GM12891 (cell line): ENCODE data around the gene RTL1.
A peak's percentile ranks its signal among the peaks of the same experiment; 100 is the strongest.

ENCODE experiments used
- DNase-seq: peaks from one replicate; pipeline ENCODE4 v3.0.0; 2011; ENCODE audit warnings: low spot score; ENCODE audit not compliant: insufficient read length
- FAIRE-seq: peaks from 2 replicates; lab custom pipeline; 2011; peaks lifted over from hg19 to GRCh38; lab: Jason Lieb, UNC
- PAX5 ChIP-seq: IDR thresholded peaks from 2 replicates; pipeline ENCODE4 v1.6.1; 2011; ENCODE audit warnings: low read length, moderate library complexity, mild to moderate bottlenecking; ENCODE audit not compliant: insufficient read depth, severe bottlenecking
- POLR2A ChIP-seq: IDR thresholded peaks from 2 replicates; pipeline ENCODE4 v1.6.1; 2011; ENCODE audit warnings: low read depth, low read length, control low read depth
- POLR2AphosphoS5 ChIP-seq: IDR thresholded peaks from 2 replicates; pipeline ENCODE4 v1.6.1; 2011; ENCODE audit warnings: low read depth, low read length, control low read depth
- POU2F2 ChIP-seq: IDR thresholded peaks from 2 replicates; pipeline ENCODE4 v1.6.1; 2011; ENCODE audit warnings: low read depth, mild to moderate bottlenecking, control low read depth, low read length, moderate library complexity
- SPI1 ChIP-seq: IDR thresholded peaks from 2 replicates; pipeline ENCODE4 v1.6.1; 2011; ENCODE audit warnings: low read depth, low read length, control low read depth
- TAF1 ChIP-seq: IDR thresholded peaks from 2 replicates; pipeline ENCODE4 v1.6.1; 2011; ENCODE audit warnings: low read depth, low read length, control low read depth

The RTL1 gene

GRCh38 chr14:100851586-100851916, 52.0 kb downstream of the RTL1 start:
- FAIRE-seq (no peak), DNase-seq (no peak)
- TF ChIP-seq POU2F2 = no peak
- no peak for TF ChIP-seq PAX5
- no peak for TF ChIP-seq POLR2AphosphoS5
- TF ChIP-seq TAF1 = no peak
- TF ChIP-seq POLR2A = no peak
- no peak for TF ChIP-seq SPI1

- peak; percentile 69 for DNase-seq
- no peak for TF ChIP-seq POU2F2
- no peak for TF ChIP-seq PAX5
- TF ChIP-seq SPI1 = no peak
- no peak for TF ChIP-seq TAF1
- no peak for TF ChIP-seq POLR2A
- no peak for TF ChIP-seq POLR2AphosphoS5
- FAIRE-seq = peak; percentile 76
Measured at GRCh38 chr14:100850841-100851585, 52.5 kb downstream of the RTL1 start.

- TF ChIP-seq PAX5 (no peak), SPI1 (no peak), POLR2AphosphoS5 (no peak), POLR2A (no peak), TAF1 (no peak), POU2F2 (no peak)
- FAIRE-seq (no peak), DNase-seq (no peak)
Measured at GRCh38 chr14:100849115-100849781, 54.3 kb downstream of the RTL1 start.

GRCh38 chr14:100846309-100846859, 57.1 kb downstream of the RTL1 start:
- no peak for FAIRE-seq
- no peak for TF ChIP-seq PAX5
- TF ChIP-seq POU2F2 = no peak
- no peak for TF ChIP-seq POLR2AphosphoS5
- no peak for TF ChIP-seq POLR2A
- TF ChIP-seq SPI1 = no peak
- no peak for TF ChIP-seq TAF1
- DNase-seq = no peak

- no peak for DNase-seq
- FAIRE-seq = no peak
- no peak for TF ChIP-seq POLR2A
- TF ChIP-seq POU2F2 = no peak
- no peak for TF ChIP-seq PAX5
- TF ChIP-seq SPI1 = no peak
- TF ChIP-seq TAF1 = no peak
- no peak for TF ChIP-seq POLR2AphosphoS5
Measured at GRCh38 chr14:100845341-100845740, 58.2 kb downstream of the RTL1 start.

GRCh38 chr14:100844846-100845245, 58.7 kb downstream of the RTL1 start:
- FAIRE-seq (no peak), DNase-seq (no peak)
- TF ChIP-seq SPI1 (no peak), POU2F2 (no peak), PAX5 (no peak), POLR2A (no peak), TAF1 (no peak), POLR2AphosphoS5 (no peak)

- no peak for FAIRE-seq
- TF ChIP-seq PAX5 = no peak
- TF ChIP-seq SPI1 = no peak
- no peak for TF ChIP-seq POU2F2
- no peak for TF ChIP-seq TAF1
- no peak for TF ChIP-seq POLR2AphosphoS5
- TF ChIP-seq POLR2A = no peak
- DNase-seq = no peak
Measured at GRCh38 chr14:100844421-100844820, 59.1 kb downstream of the RTL1 start.

- DNase-seq = no peak
- no peak for FAIRE-seq
- TF ChIP-seq POU2F2 (no peak), POLR2A (no peak), PAX5 (no peak), SPI1 (no peak)
Measured at GRCh38 chr14:100844082-100844408, 59.5 kb downstream of the RTL1 start.

GRCh38 chr14:100842799-100843198, 60.7 kb downstream of the RTL1 start:
- TF ChIP-seq POU2F2 (no peak), PAX5 (no peak), POLR2A (no peak), TAF1 (no peak), SPI1 (no peak), POLR2AphosphoS5 (no peak)
- DNase-seq = no peak
- no peak for FAIRE-seq
